GM04503 (cell line): ENCODE results near the gene LSP1.

Experiments
- DNase-seq: peaks from one replicate; pipeline ENCODE4 v3.0.0-alpha.2; 2012; ENCODE audit warnings: low read depth

Gene LSP1

DNA sequence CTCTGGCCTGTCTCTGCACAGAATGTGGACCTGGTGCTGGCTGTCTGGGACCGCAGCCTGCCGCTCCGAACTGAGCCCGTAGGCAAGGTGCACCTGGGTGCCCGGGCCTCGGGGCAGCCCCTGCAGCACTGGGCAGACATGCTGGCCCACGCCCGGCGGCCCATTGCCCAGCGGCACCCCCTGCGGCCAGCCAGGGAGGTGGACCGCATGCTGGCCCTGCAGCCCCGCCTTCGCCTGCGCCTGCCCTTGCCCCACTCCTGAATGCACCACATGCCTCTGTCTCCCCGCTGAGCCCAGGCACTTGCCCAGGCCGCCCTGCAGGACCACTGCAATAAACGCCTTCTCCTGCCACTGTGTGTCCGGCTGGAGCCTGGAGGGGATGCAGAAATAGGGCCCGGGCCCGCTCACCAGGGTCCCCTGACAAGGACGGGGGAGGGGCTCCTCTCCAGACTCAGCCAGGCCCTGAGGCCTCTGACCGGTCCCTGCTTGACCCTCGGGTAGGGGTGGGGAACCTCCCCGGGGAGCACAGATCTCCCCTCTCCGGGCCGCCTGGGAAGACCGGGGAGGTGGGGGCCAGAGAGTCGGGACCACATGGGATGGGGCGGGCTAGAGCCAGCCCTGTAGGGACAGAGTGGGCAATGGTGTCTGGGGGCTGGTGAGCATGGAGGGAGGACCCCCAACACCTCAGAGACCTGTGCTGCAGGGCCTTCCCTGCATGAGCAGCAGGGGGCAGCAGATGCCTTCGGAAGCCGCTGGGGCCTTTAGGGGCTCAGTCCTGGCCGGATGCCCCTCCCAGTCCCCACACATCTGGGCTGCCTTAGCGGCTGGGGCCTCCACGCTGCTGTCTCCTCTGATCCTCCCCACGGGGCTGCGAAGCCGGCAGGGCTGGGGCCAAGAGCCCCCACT is 15.5 kb upstream of the LSP1 start:
- DNase-seq: no peak

DNA sequence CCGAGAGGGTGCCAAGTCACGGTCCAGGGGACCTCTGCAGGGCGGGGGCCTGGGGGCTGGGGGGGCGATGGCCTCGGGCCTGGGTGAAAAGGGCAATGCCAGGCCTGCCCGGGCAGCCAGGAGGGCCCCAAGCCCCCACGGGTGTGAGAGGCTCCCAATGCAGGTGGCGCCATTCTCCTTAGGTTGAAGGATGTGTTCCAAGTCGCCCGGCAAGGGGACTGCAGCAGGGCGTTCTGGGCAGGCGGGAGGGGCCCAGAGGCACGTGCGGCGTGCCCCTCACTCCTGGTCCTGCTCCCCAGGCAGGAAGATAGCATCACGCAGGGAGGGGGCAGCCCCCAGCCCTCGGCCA is 14.8 kb upstream of the LSP1 start:
- no peak for DNase-seq

DNA sequence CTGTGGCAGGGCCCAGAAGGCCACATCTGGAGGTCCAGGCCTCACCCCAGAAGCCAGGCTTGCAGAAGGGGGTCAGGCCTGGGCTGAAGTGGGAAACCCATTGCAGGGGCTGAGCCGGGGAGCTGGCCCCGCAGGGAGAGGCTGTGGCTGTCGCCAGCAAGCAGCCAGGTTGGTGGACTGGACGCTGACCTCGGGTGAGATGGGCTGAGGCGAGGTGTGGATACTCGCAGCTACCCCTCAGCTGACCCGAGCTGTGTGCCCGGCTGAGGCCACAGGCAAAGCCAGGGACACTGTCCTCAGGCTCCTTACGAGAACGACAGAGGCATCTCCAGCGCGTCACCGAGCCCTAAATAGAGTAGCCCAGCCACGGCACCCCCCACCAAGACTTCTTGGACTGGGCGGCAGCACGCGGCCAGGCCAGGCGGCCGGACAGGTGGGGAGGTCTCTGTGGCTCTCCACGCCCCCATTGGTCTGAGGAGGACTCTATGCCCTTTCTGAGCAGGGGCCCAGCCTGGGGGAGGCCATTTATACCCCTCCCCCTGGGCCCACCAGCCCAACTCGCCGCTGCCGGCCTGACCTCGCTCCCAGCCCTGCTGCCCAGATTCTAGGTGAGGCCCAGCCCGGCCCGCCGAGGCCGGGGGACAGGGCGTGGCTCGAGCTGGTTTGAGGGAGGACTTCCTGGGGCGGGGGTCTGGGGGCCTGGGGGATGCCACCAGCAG is 14.3 kb upstream of the LSP1 start, which contains the start of gene TNNI2:
Gene TNNI2, plus strand, starts transcription at position 556 of the 719 bp plus-strand sequence. CDS start 716 bp downstream, outside the sequence.
- DNase-seq: no peak

DNA sequence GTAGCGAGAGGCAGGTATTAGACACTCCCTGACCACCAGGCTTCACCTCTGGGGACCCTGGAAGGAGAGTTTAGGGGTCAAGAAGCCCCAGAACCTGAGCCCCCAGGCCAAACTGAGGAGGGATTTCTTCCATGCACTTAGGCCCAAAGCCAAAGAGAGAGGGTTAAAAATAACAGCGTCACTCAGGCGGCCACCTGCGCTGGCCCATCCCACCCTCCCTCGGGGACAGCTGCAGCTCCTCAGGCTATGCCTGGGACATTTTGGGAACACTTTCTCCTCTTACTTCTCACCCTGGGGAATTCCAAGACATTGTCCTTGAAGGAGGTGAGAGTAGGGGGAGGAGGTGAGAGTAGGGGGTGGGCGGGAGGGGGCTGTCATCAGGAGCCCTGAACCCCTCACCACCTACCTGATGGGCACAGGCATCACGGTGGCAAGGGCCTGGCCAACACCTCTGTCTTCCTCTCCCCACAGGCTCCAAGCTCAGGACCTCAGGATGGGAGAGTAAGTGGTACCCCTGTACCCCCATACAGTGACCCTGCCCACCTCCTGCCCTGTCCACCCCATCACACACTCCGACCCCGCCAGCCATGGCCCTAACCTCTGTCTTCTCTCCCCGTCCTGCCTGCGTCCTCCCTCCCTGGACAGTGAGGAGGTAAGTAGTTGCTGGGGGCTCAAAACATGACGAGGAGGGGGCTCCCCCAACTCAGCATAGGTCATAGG is 13.5 kb upstream of the LSP1 start:
- DNase-seq: no peak

DNA sequence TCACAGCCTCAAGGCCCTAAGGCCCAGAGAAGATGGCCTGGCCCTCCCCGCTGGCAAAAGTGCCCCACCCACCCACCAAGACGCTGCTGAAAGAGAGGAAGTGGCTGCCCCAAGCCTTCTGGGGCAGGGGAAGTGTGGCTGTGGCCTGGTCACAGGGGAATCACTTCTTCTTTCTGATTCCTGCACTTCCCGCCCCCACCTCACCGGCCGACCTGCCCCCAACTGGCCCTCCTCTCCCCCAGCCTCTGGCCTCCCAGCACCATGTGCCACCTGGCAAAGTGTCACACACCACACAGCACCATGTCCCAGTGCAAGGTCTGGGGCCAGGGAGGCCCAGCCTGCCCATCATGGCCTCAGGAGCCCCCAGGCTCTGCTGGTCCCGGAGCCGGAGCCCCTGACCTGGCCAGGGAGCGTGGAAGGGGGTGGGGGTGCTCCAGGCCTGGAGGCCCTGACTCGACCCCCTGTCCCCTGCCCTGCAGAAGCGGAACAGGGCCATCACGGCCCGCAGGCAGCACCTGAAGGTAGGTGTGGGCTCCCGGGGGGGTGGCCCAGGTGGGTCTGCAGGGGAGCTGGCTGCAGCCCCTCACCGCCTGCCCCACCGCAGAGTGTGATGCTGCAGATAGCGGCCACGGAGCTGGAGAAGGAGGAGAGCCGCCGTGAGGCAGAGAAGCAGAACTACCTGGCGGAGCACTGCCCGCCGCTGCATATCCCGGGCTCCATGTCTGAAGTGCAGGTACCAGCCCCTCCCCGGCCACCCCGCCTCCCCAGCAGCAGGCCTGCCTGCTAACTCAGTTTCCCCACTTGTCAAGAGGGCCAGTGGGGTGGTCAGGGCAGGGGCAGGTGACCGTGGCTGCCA is 12.7 kb upstream of the LSP1 start:
- DNase-seq: no peak

DNA sequence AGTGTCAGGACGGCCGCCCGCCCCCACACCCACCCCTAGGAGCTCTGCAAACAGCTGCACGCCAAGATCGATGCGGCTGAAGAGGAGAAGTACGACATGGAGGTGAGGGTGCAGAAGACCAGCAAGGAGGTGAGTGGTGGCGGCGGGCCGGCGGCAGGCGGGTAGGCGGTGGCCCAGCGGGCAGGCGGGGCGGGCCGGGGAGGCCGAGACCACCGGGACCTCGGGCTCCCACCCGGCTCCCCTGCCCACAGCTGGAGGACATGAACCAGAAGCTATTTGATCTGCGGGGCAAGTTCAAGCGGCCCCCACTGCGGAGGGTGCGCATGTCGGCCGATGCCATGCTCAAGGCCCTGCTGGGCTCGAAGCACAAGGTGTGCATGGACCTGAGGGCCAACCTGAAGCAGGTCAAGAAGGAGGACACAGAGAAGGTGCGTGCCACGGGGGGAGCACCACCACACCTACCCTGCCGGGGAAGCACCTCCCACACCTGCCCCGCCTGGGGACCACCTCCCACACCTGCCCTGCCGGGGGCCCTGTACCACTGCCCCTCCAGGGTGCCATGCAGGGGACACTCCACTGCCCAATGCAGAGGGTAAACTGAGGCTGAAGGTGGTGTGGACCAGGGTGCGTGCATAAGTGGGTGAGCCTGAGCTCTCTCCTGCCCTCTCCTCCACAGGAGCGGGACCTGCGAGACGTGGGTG is 12.0 kb upstream of the LSP1 start:
- no peak for DNase-seq

DNA sequence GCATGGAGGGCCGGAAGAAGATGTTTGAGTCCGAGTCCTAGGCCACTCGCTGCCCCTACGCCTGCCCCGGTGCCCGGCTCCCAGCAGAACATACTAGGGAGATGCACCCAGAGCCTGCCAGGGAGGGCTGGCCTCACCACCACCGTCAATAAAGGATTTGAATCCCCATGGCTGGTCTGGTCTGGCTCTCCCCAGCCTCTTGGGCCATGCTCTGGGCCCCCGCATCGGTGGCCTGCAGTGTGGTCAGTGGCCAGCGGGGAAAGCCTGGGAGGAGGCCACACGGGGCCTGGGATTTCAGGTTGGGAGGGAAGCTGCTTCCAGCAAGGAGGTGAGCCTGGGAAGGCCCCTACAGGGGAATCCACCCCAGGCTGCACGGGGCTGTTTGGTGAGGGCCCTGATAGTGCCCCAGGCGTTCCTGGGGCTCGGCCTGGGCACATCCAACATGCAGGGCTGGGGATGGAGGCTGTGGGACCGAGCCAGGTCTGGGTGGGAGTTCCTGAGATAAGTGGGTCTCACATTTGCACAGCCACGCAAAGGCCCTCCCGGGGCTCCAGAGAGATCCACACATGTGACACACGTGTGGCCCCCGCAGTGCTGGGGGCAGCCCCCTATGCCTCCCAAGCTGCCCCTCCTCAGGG is 11.3 kb upstream of the LSP1 start:
- no peak for DNase-seq

DNA sequence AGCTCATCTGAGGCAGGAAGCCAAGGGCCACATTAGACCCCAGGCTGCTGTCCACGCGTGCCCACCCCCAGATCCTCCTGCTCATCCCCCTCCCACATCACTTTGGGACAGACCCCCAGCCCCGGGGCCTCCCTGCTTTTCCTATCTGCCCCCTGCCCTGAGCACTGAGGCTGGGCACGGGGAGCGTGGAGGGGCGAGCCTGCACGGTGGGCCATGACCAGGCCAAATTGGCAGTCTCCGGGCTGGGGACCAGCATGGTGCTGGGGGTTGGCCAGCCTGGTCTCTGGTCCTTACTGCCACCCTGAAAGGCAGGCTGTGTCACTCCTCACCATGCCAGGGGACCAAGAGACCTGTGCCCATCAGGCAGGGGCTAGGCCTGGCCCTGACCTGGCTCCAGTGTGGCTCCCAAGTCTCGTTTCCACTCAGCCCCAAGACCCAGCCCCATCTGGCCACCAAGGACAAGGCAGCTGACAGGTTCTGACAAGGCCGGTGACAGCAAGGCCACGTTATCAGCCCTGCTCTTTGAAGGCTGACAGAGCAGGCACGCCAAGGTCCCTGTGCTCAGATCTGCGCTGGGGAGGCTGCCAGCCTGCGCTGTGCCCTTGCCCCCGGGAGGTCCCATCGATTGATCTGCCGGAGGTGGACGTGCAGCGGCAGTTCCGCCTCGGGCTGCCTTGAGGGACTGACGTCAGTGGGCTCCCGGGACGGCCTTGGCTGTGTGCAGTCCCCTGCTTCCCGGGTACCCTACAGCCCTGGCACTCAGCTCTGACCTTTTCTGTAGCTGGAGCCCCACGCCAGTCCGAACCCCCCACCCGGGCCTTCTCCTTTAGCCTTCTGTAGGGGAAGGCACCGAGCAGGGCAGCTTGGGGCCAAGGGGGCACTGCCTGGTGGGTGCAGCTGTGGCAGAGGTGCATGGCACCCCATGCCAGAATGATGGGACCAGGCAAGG is 10.5 kb upstream of the LSP1 start:
- no peak for DNase-seq

DNA sequence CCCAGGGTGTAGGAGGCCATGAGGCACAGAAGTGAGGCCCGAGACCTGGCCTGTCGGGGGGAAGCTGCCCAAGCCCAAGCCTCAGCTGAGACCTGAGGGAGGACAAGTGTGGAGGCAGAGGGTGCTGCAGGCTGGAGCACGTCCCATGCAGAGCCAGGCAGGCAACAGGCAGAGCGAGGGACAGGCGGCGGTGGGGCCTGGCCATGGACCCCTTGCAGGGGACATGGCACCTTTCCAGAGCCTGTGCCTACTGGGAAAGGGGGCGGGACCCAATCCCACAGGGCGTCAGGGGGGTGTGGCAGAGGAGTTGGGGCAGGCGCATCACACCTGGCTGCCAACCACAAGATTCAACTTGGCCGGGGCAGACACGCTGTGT is 9.8 kb upstream of the LSP1 start:
- DNase-seq: no peak

DNA sequence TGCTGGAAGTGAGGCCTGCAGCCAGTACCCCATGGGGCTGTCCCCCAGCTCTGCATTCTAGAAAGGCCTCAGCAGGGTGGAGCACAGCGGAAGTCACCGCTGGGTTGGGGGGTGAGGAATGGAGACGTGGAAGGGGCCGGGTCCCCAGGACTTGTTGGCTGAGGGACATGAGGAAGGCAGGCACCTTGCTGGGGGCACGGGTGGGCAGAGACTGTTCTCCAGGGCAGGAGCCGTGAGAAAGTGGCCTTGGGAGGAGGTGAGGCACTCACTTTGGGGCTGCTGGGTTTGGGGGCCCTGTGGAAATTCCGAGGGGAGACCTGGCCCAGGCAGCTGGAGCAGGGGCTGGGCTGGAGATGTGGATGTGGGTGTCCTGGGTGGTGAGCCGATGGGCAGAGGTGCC is 9.1 kb upstream of the LSP1 start:
- no peak for DNase-seq

DNA sequence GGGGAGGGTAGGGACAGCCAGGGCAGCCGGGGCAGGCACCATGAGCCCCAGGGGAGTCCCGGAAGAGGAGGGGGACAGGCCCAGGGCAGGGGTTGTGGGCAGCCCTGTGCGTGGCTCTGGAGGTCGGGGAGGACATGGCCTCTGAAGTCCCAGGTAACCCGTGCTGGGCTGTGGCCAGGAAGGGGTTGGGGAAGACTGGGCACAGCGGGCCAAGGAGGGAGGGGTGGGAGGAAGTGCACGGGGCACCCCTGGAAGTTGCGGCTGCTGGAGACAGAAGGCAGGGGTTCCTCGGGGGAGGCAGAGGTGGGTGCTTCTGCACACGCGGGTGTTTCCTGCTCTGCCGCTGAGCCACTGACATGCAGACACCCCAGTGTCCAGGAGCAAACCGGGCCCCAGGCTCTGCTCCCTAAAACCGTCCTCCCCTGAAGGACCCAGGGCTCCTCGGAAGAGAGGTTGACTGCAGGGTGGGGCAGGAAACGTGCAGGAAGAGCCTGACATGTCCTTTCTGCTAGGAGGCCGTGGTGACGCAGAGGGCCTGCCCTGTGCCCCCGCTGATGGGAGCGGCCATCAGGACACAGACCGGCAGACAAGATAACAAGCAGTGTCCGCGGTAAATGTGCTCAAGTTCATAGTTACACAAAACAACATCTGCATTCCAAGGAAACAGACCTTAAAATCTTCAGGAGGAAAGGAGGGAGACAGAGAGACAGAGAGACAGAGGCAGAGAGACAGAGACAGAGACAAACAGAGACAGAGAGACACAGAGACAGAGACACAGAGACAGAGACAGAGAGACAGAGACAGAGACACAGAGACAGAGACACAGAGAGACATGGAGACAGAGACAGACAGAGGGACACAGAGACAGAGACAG is 8.4 kb upstream of the LSP1 start:
- DNase-seq: no peak

DNA sequence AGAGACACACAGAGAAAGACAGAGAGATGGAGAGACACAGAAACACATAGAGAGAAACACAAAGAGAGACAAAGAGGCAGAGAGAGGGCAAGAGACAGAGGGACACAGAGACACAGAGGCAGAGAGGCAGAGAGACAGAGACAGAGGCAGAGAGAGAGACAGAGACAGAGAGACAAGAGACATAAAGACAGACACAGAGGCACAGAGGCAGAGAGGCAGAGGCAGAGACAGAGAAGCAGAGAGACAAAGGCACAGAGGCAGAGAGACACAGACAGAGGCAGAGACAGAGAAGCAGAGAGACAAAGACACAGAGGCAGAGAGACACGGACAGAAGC is 7.8 kb upstream of the LSP1 start:
- DNase-seq: no peak

DNA sequence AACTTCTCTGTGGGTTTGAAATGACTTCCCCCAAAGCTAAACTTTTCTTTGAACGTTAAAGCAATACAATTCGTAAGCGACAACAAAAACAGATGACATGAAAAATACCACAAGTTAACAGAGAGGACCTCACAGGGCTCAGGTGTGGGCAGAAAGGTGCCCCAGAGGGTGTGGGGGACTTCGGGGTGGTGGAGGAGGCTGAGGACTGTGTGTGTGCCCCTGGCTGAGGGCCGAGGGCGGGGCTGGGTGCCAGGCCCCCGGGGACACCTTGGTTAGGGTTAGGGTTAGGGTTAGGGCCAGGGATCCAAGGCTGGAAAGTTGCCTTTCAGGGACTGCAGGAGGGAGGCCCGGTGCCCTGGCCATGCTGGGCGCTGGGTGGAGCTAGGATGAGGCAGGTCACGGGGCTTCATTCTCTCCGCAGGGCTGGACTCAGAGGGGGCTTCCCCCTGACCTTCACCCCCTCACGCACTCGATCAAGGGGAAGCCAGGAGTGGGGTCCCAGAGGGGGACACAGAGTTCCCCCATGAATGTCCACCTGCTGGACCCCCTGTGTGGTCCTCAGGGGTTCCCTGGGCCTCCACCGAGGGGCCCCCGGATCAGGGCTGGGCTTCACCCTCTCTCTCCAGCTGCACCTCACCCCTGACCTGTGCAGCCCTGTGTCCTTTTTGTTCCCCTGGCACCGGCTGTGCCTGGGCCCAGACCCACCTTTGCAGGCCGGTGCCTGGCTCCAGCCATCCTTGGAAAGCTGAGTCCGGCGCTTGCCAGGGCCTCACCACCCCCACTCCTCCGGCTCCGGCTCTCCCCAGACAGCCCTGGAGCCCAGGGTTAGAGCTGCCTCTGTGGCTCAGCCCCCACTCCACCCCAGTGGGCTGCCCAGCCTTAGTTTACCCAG is 7.1 kb upstream of the LSP1 start:
- no peak for DNase-seq

DNA sequence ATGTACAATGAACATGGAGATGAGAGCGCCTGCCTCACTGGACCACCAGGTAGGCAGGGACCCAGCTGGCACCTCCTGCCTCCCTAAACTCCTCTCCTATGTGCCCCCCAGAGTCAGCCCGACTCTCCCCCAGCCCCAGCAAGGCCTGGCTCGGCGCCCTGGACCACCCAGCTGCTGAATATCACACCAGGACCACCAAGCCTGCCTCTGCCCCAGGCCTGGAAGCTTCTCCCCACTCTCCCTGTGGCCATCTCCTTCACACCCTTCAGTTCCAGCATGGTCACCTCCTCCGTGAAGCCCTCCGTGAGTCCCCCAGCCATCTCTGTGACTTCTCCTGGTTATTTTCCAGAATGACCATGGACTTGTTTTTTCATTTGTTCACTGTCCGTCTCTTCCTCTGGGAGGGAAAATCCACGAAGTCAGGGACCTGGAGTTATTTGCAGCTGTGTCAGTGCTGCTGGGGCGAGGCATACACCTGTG is 6.4 kb upstream of the LSP1 start:
- DNase-seq: no peak

DNA sequence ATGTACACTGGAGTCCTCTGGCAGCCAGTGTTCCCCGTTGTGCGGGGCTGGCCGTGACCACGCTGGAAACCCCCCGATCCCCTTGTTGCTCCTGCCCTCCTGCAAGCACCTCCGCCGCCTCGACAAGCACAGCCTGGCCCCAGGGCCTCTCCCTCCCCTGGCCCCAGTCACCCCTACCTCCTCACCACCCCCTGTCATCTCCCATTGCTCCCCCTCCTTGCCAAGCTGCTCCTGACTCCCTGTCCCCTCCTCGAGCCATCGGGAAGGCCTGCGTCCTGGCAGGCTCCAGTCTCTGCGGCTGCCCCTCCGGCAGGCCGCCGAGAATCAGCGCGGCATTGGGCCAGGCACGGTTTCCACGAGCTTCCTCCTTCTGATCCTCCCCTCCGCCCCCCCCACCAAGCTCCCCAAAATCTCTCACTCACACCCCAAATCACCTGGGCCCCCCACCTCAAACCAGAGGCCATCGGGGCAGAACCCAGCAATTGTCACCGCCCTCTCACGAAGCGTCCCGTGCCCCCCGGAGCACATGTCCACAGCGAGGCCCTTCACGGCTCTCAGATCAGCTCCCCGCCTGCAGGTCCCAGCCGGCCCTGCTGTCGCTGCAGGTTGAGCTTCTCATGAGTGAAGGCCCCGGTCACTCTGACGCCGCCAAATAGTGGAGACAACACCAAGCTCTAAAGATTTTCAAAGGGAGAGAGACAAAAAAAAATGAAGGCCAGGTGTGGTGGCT is 5.7 kb upstream of the LSP1 start:
- no peak for DNase-seq

DNA sequence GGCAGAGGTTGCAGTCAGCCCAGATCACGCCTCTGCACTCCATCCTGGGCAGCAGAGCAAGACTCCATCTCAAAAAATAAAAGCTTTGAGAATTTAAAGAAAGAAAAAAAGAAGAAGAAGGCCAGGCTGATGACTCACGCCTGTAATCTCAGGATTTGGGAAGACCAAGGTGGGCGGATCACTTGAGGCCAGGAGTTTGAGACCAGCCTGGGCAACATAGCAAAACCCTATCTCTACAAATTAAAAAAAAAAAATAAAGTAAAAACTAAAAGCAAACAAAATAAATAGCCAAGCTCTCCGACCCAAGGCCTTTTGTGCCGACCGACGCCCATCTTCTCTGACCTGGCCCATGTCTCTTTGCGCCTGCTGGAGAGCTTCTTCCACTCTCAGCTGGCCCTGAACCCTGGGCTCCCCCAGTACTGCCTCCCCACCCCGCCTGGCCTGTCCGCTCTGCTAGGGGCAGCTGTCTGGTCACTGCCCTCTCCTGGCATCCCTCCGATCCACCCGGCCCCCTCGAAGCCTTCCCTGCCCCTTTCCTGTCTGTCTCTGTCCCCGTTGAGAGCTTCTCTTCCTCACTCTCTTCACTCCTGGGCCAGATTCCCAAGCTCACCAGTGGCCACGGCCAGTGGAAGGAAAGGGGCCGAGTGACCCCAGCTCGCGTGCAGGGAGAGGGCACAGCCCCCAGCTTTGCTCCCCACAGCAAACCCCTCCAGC is 4.8 kb upstream of the LSP1 start:
- DNase-seq: no peak
